ENCODE results near the gene ARHGAP26.

ARHGAP26 gene

DNA sequence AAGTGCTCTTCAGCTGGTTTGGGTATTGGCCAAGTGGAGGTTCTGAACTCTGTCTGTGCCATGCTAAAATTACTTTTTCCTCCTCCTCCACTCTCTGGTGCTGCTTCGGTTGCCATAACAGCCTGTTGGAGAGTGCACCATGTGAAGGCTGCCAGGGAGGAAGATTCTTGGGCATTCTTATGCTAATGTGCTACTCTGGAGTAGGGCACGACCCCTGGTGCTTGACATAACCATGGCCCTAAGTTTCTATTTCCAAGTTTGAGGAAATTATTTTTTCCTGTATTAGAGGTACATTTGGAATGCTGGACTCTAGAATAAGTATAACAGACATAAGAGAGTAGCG, 111.6 kb downstream of the ARHGAP26 start:
- DNase-seq = no peak

DNA sequence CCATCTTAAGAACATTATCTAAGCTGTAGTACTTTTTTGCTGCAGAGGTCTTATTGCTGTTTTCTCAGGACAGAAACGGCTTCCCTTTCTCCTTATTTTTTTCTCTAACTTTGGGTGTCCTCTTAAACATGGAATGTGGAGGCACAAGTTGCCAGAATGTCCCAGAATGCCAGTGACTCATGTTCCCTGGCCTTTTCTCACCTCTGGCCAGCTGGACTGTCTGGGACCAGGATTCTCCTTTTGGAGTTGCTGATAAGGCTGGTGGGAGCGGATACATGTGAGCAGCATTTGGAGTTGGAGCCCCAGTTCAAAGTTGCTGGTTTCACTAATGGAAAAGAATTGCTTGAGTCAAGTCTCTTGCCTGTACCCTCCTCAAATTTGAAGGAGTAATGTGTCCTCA, 112.8 kb downstream of the ARHGAP26 start:
- DNase-seq = no peak

DNA sequence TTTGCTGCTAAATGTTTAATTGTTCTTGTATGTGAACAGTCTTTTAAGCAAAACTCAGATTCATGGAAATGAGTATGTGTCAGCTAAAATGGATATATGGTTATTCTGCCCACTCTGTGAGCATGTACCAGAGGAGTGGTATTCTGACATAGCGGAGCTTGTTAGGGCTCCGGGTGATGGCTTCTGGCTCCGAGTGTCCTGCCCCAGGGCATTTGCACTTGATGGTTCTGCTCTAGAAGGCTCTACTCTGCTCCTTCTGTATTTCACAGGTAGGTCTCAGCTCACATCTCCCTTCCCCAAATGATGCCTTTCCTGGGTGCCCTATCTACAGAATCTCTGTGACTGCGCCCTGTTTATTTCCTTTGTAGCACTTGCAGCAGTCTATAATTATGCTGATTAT, 113.3 kb downstream of the ARHGAP26 start:
- DNase-seq = no peak

DNA sequence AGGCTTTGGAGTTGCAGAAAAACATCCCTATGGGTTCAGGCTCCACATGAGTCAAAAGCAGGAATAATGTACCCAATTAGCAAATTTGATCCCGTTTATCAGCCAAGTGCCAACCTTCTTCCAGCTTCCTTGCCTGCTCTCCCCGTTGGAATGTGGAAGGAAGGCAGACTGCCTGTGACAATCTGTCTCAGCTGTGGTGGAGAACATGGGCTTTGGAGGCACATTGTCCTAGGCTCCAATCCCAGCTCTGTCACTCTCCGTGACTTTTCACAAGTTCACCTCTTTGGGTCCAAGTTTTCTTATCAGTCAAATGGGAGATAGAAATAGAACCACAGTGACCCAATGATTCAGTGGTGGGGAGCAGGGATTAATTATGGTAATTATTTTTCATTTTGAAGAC, 113.9 kb downstream of the ARHGAP26 start:
- DNase-seq = no peak

DNA sequence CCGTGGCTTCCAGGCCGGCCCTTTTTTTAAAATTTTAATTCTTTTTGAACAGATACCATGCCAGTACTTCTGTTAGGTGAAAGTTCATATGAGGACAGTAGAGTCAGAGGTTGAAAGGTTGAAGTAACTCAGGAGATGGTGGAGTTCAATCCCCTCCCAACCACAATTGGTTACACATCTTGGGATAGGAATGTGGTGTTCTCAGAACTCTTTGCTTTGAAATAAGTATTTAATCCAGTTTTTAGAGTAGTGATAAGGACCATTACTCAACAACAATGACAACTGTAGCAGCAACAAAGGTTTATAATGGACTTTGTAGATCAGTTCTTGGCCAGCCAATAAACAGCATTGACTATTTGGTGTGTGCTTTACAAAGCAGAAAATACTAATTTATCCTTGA, 116.0 kb downstream of the ARHGAP26 start:
- DNase-seq = no peak

DNA sequence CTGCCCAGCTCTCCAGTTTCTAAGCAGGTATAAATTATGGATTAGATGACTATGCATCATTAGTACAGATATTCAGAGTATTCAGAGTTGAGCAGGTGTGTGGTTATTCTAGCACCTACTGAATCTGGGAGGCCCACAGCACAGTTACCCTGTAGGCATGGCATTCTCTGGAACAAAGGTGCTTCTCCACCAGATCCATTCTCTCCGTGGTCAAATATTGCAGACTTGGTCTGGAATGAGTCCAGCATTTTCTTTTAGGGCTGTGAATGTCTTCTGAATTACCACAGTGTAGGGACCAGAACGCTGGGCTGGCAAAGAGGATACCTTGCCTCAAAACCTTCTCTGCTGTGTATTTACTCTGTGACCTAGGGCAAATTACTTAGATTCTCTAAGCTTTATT, 116.8 kb downstream of the ARHGAP26 start:
- no peak for DNase-seq

DNA sequence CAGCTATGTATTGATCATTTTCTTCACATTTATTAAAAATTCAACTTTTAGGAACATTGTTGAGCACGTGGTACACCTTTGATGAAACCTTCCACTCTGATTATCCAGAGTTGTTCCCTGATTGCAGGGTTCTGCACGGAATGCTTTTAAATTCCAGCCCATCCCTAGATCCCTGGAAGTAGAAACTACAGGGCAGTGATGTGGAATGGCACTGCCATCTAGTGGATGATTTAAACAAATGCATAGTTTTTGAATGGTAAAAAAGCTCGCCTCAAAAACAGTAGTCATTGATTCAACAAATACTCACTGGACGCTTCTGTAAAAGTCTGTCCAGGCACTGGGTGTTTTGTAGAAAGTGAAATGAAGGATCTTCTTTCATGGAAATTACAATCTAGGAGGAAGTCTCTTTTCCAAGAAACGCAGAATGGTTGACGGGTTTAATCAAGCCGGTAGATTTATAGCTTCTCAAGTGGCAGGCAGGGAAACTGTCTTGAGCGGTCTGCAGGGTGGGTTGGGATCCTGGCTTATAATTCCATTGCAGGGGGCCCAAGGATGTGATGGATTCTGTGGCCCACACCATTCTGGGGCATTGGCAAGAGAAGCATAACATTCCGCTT, 118.4 kb downstream of the ARHGAP26 start:
- peak; percentile 44 for DNase-seq

DNA sequence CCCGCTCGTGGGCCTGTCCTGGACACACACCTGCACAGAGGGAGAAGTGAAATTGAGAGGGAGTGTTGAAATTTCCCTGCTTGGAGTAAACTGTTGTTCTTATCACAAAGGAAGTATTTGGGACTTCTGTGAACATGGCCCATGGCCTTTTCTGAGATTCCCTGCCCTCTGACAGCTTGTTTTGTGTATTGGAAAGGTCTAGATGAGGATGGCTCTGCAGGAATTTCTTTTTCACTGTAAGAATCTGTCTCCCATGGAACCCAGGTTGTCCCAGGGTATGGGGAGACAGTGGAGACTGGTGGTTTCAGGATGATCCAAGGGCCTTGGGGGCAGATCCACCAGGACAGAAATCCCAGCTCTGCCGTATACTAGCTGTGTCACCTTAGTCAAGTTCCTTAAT, 121.8 kb downstream of the ARHGAP26 start:
- no peak for DNase-seq

DNA sequence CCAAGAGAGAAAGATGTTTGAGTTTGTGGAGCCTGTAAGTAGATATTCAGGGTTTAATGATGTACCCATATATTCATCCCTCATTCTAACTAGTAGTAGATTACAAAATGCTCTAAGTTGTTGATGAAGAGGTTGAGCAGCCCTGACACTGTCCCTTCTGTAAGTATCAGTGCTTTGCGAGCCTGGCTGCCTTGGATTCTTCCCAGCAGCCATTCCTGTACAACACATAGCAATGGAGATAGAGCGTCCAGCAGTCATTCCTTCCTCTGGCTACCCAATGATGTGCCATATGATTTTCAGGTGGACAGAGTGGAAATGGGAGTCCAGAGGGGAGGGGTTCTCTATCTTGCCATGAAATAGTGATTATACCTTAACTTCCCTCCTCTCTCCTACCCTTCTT, 124.1 kb downstream of the ARHGAP26 start:
- no peak for DNase-seq

DNA sequence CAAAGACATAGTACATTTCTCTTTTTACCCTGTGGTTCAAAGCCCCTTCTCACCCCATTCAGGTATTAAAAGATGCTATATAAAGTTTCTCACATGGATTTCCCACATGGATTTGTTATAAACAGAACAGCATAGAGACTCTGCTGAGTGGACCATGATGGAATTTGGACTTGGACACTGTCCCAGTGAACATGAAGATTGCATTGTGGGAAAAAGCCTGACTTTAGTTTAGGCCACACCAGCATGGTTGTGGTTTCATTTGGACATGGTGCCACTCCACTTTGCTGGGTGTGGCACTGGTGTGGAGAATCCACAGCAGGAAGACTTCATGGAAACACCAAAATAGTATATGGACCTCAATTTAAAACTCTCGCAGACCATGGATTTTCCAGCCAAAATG, 124.6 kb downstream of the ARHGAP26 start:
- DNase-seq = no peak

DNA sequence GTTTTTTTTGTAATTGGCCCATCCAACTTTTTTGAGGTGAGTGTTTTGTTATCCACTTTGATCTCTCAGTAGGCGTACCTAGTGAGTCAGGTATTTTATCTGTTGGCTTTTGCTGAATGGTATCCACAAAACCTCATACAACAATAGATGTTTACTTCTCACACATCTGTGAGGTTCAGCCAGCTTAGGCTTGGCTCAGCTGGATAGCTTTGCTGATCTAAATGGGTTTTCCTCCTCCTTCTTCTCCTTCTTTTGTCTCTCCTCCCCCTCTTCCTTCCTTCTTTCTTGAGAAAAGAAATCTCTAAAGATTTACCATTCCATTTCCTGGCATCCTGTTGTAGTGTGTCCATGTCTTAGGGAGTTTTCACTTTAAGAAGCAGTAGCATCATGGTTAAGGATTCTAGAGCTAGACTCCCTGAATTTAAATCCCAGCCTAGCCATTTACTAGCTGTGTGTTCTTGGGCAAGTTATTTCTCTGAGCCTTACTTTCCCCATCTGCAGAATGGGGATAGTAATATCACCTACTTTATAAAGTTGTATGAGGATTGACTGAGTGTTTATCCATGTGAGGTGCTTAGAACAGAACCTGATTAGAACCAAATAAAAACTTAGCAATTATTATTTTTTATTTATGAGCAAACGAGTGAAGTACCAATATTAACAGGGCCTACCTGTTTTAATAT, 126.3 kb downstream of the ARHGAP26 start:
- DNase-seq = no peak

DNA sequence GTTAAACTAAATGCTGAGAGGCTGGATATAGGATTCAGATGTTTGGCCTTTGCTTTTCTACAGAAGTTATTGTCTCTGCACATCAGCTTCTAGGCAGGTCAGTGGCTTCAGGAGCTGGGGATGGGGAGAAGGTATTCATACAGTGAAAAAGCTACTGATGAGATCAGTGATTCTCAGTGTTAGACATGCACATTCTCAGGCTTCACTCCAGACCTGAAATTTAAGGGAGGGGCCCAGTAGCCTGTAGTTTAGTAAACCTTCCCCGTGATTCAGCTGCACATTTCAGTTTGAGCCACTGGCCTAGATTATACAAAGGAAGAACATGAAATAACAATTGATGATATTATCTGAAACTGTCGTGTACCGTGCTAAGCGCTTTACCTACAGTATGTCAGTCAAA, 127.2 kb downstream of the ARHGAP26 start:
- no peak for DNase-seq

DNA sequence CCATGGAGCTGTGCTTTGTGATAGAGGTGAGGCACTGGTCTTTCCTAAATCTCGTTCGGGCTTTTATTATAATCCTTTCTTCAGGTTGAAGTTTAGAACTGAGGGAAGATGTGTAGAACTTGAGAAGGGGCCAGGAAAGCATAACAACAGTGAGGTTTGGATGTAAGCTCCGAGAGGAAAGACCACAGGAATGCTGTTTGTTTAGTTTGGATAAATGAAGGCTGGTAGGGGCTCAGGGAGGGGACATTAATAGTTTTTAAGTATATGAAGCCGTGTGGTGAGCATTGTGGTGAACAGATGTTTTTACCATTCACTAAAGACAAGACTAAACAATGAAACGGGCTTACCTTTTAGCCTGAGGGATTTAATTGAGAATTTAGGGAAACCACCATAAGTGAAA, 130.8 kb downstream of the ARHGAP26 start:
- no peak for DNase-seq

DNA sequence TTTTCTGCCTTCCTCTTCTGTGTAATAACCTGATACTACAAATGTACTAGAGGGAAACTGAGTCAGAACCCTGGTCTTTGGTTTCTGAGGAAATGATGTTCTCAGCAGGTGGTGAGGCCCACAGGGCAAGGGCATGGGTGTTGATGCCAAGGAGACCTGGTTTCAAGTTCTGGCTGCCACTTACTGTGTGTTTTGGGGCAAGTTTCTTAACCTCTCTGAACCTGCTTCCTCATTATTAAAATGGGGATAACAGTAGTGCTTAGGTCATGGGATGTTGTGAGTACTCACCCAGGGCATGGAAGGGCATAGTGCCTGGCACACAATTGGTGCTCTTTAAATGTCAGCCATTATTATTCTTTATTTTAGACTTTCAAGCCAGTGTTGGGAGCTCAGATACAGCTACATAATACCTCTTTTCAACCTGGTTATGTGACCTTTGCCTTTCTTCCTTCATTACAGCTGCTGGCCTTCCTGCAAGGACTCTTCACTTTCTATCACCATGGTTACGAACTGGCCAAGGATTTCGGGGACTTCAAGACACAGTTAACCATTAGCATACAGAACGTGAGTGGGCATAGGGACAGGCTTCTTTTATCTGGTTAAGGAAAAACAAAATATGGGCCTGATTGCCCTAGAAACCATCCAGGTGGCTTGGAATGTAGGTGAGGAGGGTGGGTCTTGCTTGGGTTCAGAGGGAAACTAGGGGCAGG, 131.5 kb downstream of the ARHGAP26 start:
- DNase-seq = no peak

DNA sequence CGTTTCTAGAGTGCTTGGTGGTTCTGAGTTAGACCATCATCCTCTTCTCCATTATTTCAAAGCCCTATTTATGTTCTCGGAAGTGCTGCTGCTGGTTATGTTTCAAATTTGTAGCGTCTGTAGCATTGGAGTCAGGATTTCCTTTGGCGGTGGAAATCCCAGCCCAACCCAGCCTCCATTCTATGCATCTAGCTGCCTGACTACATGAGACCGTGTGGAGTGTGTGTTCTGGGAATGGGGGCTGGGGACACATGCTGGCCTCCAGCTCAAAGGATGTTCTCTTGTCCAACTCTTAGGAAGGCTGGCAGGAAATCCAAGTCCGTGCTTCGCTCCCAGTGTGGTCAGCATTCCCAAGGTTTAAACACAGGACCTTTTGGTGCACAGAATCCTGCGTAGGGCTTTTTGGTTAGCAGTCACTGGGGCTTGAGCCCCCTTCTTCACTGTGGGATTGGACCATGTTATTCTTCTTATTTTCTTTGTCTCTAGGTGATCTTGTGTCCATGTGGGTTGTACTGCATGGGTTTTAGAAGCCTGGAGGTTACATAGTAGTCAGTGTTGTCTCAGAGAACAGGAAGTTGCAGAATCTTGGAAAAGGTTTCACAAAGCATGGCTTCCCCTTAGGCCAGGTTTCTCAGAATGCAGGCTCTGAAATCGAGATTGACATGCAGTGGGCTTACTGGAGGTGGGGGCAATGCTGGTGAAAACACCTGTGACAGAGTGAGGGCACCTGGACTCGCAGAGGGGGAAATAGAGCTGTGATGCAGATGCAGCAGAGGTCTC, 132.2 kb downstream of the ARHGAP26 start:
- DNase-seq = no peak

DNA sequence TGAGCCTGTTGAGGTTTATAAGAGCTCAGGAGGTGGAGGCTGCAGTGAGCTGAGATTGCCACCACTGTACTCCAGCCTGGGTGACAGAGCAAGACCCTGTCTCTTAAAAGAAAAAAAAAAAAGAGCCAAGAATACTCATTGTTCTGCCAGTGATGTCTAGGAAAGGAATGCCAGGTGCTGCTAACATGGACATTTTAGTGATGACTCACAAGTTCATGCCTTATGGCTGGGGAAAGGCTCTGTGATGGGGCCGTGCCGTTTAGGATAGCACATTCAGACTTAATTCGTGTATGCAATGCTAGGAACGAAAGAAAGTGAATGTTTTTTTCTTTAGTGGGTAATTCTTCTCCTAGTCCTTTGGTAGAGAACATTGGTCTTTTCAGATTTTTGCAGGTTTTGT, 134.2 kb downstream of the ARHGAP26 start:
- no peak for DNase-seq

DNA sequence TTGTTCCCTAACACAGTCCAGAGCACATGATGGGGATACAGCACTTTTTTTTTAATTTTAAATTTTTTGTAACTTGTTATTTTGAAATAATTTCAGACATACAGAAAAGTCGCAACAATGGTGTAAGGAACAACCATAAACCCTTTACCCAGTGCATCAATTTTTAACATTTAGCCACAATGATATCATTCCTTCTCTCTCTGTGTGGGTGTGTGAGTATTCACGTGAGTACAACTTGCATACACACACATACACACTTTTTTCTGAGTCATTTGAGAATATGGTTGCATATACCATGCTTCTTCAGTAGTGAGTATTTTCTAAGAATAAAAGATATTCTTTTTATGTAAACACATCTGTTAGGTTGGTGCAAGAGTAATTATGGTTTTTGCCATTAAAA, 135.2 kb downstream of the ARHGAP26 start:
- DNase-seq = no peak

DNA sequence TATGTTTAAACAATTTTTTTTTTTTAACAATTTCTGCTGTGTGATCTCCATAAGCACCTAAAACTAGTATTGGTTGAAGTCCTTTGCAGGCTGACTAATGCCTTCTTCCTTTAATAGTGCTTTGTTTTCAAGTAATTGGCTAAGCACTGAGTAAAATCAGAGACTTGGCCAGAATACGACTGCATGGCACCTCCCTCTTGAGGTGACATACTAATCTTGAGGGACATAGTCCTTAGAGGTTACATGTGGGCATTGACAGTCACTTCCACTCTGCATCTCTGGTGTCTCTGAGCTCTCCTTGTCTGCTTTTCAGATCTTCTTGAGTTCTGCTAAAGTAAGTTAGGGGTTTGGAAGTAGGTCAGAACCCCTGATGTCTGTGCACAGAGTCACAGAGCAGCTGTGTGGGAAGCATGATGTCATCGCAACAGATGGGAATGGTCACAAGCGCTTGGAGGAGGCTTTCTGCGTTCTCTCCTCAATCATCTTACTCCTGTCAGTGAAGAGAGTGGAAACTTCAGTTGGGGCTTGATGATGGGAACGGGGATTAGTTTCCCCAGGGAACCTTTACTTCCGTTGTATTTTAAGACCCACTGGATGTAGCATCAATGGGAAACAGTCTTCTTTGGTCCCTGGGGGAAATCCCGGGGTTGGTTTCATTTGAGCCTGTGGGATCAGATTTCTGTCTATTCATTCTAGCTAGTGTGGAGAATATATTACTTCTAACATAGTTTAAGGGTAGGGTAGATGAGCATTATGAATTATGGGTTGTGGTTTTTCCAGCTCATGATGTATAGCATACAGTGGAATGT, 136.9 kb downstream of the ARHGAP26 start:
- DNase-seq = peak; percentile 84

DNA sequence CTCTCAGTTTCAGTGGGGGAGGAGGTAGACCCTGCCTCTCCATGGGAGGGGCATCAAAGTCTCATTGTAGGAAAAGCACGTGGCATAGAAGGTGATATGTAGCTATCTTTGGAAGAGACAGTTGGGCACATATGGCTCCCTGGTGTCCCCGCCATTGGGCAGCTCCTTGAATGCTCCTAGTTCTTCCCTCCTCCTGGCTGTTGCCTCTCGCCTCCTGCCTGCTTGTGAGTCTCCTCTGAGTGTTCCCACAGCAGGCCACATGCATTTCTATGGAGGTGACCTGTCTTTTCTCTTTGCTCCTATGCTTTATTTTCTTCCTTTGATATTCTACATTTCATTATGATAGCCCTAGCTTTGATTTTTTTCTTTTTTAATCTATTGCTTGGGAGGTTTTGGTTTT, 138.5 kb downstream of the ARHGAP26 start:
- no peak for DNase-seq

DNA sequence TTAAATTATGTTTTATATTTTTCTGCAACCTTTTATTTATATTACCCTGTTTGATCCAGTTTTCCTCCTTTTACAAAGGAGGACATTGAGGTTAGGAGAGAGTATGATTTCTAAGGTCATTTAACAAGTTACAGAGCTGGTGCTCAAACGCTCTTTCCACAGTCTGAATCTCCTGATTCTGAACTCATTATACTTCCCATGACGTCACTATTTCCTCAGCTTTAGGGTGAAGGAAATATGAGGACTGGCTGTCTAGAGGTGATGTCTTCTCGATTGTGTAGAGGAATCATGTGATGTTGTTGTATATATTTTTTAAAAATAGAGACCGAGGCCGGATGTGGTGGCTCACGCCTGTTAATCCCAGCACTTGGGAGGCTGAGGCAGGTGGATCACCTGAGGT, 140.0 kb downstream of the ARHGAP26 start:
- no peak for DNase-seq

DNA sequence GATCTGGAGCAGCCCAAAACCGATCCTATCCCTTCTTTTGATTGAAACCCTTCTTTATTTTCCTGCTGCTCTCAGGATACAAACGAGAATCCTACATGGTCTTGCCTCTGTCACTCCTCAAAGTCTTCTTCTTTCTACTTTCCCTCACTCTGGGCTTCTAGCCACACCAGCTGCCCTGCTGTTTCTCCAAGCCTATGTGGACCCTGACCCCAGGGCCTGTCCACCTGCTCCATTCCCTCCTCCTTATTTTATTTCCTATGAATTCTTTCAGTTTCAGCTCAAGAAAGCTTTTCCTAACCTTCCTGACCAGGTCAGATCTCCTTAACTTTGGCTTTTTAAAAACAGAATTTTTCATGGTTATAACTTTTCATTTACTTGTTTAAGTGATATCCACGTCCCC, 141.0 kb downstream of the ARHGAP26 start:
- no peak for DNase-seq

DNA sequence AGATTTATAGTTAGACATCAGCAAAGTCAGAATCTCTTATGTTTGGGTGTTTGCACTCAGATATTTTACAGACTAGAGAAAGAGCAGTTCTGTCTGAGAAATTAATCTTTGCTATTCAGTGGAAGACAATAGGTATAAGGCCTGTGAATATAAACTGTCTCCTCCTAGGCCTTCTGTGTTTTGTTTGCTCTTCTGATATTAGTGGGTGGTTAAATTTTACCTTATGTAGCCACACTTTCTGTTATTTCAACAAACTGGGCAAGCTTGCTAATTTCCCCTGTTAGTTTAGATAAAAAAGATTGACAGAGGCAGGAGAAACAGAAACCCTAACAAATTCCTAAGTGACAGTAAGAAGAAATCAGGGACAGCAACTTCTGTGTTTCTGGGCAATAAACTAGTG, 141.6 kb downstream of the ARHGAP26 start:
- DNase-seq = no peak

All from NCI-H2171 treated with DMSO at 0.1 percent for 48 hours (cell line).